ENCODE data around the gene CDK9. TPM values are rescaled to one million over a fixed set of nuclear protein-coding genes. Genes with fewer than 3 reads are reported as not detected.

CDK9 gene
- total RNA-seq, 1 donor from 2014 or later, result 120 TPM

- no peak for DNase-seq (ENCODE audit: low spot score in 2 of 2, unreplicated experiment in 2 of 2)
- no peak for TF ChIP-seq CTCF (IDR thresholded peaks at IDR 0.05; ENCODE audit: unreplicated experiment)
Observed at GRCh38 chr9:127815512-127816361, 29.9 kb downstream of the CDK9 start.

GRCh38 chr9:127816362-127816725 lies 30.5 kb downstream of the CDK9 start:
- no peak for TF ChIP-seq CTCF (IDR thresholded peaks at IDR 0.05; ENCODE audit: unreplicated experiment)
- Mint-ChIP-seq H3K4me3 (no peak overlapping the region), H3K27me3 (ENCODE audit: low read depth) (no peaks in the 10 kb centered on the region), H3K36me3 (peaks cover 4% of the 10 kb centered on the region), H3K9me3 (no peaks in the 10 kb centered on the region), H3K27ac (no peak overlapping the region), H3K4me1 (peaks cover 5% of the 10 kb centered on the region)
- DNase-seq (ENCODE audit: low spot score in 2 of 2, unreplicated experiment in 2 of 2), result no peak

More at GRCh38 chr9:127815512-127816361, 29.9 kb downstream of the CDK9 start:
- H3K4me1 Mint-ChIP-seq, result peaks cover 5% of the 10 kb centered on the region
- no peaks in the 10 kb centered on the region for H3K9me3 Mint-ChIP-seq
- no peaks in the 10 kb centered on the region for H3K27me3 Mint-ChIP-seq (ENCODE audit: low read depth)
- no peak overlapping the region for H3K27ac Mint-ChIP-seq
- no peak overlapping the region for H3K4me3 Mint-ChIP-seq
- H3K36me3 Mint-ChIP-seq, result peaks cover 4% of the 10 kb centered on the region

- H3K4me1 Mint-ChIP-seq, result peaks cover 5% of the 10 kb centered on the region
- no peak overlapping the region for H3K27ac Mint-ChIP-seq
- H3K4me3 Mint-ChIP-seq, result no peak overlapping the region
- TF ChIP-seq CTCF (IDR thresholded peaks at IDR 0.05; ENCODE audit: unreplicated experiment), result no peak
- no peak for DNase-seq (ENCODE audit: low spot score in 2 of 2, unreplicated experiment in 2 of 2)
- no peaks in the 10 kb centered on the region for H3K9me3 Mint-ChIP-seq
- H3K36me3 Mint-ChIP-seq, result peaks cover 4% of the 10 kb centered on the region
- H3K27me3 Mint-ChIP-seq (ENCODE audit: low read depth), result no peaks in the 10 kb centered on the region
Observed at GRCh38 chr9:127816728-127817127, 30.9 kb downstream of the CDK9 start.

- Mint-ChIP-seq H3K27me3 (ENCODE audit: low read depth) (no peaks in the 10 kb centered on the region), H3K4me3 (no peak overlapping the region), H3K4me1 (peaks cover 5% of the 10 kb centered on the region), H3K9me3 (no peaks in the 10 kb centered on the region), H3K36me3 (peaks cover 4% of the 10 kb centered on the region), H3K27ac (no peak overlapping the region)
- no peak for DNase-seq (ENCODE audit: low spot score in 2 of 2, unreplicated experiment in 2 of 2)
- no peak for TF ChIP-seq CTCF (IDR thresholded peaks at IDR 0.05; ENCODE audit: unreplicated experiment)
Observed at GRCh38 chr9:127817881-127818434, 32.1 kb downstream of the CDK9 start.

GRCh38 chr9:127818574-127818973 lies 32.7 kb downstream of the CDK9 start:
- peaks cover 5% of the 10 kb centered on the region for H3K4me1 Mint-ChIP-seq
- no peaks in the 10 kb centered on the region for H3K36me3 Mint-ChIP-seq
- no peaks in the 10 kb centered on the region for H3K9me3 Mint-ChIP-seq
- H3K27ac Mint-ChIP-seq, result no peak overlapping the region
- no peak overlapping the region for H3K4me3 Mint-ChIP-seq
- no peaks in the 10 kb centered on the region for H3K27me3 Mint-ChIP-seq (ENCODE audit: low read depth)
- DNase-seq (ENCODE audit: low spot score in 2 of 2, unreplicated experiment in 2 of 2), result no peak
- no peak for TF ChIP-seq CTCF (IDR thresholded peaks at IDR 0.05; ENCODE audit: unreplicated experiment)

Data from mesothelial cell of epicardium (in vitro differentiated cells).